ENCODE measurements around the gene MBLAC2.

Gene MBLAC2

DNA sequence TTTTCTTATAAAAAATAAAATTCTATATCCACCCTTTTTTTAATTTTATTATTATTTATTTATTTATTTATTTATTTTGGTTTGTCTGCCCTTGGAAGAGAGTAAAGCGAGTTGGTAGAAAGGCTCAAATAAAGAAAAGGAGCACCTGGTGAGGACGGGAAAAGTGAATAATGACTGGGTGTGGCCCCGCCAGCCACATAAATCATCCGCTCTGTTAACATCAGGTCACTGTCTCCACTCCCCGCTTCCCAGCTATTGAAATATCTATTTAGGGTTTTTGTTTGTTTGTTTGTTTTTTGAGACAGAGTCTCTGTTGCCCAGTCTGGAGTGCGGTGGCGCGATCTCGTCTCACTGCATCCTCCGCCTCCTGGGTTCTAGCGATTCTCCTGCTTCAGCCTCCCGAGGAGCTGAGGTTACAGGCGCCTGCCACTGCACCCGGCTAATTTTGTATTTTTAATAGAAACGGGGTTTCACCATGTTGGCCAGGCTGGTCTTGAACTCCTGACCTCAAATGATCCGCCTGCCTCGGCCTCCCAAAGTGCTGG lies 937 bp upstream of the MBLAC2 start:
- no peak for DNase-seq
- H3K36me3 ChIP-seq = no peaks in the 10 kb centered on the region
- H3K27me3 ChIP-seq = no peaks in the 10 kb centered on the region
- no peaks in the 10 kb centered on the region for H3K9me3 ChIP-seq
- no peaks in the 10 kb centered on the region for H3K4me1 ChIP-seq
- TF ChIP-seq CTCF (IDR thresholded peaks at IDR 0.05; ENCODE audit: low read depth, low read length) = no peak
- H3K4me3 ChIP-seq (ENCODE audit: low read depth, low read length) = peak overlapping the region; percentile 86

- DNase-seq = peak; percentile 34
- no peak for TF ChIP-seq CTCF (IDR thresholded peaks at IDR 0.05; ENCODE audit: low read depth, low read length)
- peak overlapping the region; percentile 86 for H3K4me3 ChIP-seq (ENCODE audit: low read depth, low read length)
- no peaks in the 10 kb centered on the region for H3K9me3 ChIP-seq
- no peaks in the 10 kb centered on the region for H3K27me3 ChIP-seq
- H3K4me1 ChIP-seq = no peaks in the 10 kb centered on the region
- H3K36me3 ChIP-seq = no peaks in the 10 kb centered on the region
These were observed 956 bp downstream of the MBLAC2 start for GRCh38 chr5:90473396-90474234.

DNA sequence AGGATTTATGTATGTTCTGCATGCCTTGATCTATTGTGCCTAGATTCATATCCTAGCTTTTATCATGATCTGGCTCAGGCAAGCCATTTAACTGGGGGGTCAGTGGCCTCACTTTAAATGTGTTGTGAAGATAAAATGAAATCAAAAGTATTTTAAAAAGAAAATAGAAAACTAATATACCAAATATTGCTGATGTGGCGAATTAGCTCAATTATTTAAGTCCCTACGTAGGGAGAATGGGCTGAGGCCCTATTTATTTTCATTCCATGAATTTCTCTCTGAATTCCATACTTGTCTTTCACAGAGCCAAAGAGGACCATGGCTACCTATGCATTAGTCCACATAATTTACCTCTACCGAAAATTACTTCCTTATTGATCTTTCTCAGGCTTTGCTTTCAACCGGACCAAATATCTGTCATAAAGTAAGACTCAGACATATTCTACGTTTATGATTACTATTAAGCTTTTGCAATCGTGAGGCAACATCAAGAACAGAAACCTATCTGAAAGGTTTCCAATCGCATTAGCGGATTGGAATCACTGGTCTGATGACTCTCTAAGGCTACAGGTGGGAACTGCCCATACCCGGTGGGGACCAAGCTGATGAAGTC lies 1.7 kb downstream of the MBLAC2 start:
- no peaks in the 10 kb centered on the region for H3K27me3 ChIP-seq
- no peak for TF ChIP-seq CTCF (IDR thresholded peaks at IDR 0.05; ENCODE audit: low read depth, low read length)
- H3K4me3 ChIP-seq (ENCODE audit: low read depth, low read length) = peak overlapping the region; percentile 86
- H3K36me3 ChIP-seq = no peaks in the 10 kb centered on the region
- DNase-seq = no peak
- no peaks in the 10 kb centered on the region for H3K4me1 ChIP-seq
- no peaks in the 10 kb centered on the region for H3K9me3 ChIP-seq

GRCh38 chr5:90461288-90461687 lies 13.3 kb downstream of the MBLAC2 start:
- no peaks in the 10 kb centered on the region for H3K9me3 ChIP-seq
- no peaks in the 10 kb centered on the region for H3K36me3 ChIP-seq
- no peak overlapping the region for H3K4me3 ChIP-seq (ENCODE audit: low read depth, low read length)
- no peak for DNase-seq
- no peaks in the 10 kb centered on the region for H3K27me3 ChIP-seq
- H3K4me1 ChIP-seq = no peaks in the 10 kb centered on the region; the same call in 1 of the 2 replicates
- TF ChIP-seq CTCF (IDR thresholded peaks at IDR 0.05; ENCODE audit: low read depth, low read length) = no peak

GRCh38 chr5:90446961-90447360 lies 27.6 kb downstream of the MBLAC2 start:
- Histone ChIP-seq H3K9me3 (no peaks in the 10 kb centered on the region), H3K4me3 (ENCODE audit: low read depth, low read length) (no peak overlapping the region), H3K36me3 (no peaks in the 10 kb centered on the region), H3K4me1 (no peaks in the 10 kb centered on the region), H3K27me3 (no peaks in the 10 kb centered on the region)
- DNase-seq = no peak
- TF ChIP-seq CTCF (IDR thresholded peaks at IDR 0.05; ENCODE audit: low read depth, low read length) = no peak

DNA sequence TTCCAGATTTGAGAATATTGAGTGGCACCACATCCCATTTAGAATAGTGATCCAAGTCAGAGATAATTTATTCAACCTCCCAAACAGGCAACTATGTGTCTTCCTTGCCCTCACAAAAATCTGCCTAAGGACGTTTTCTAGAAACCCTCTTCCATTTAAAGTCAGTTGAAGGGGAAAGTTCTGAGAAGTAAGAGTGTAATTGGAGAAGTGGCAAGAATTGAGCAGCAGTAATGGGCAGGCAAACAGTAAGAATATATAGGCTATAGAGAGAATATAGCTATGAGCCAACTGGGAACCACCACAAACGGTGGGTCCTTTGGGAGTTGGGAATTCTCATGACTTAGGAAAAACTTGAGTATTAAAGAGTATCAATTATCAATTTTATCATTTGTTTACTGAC lies 33.9 kb downstream of the MBLAC2 start:
- peaks cover 3% of the 10 kb centered on the region; the same call in 1 of the 2 replicates for H3K27me3 ChIP-seq

More for the DNA sequence above, 33.9 kb downstream of the MBLAC2 start:
- DNase-seq = no peak
- TF ChIP-seq CTCF (IDR thresholded peaks at IDR 0.05; ENCODE audit: low read depth, low read length) = no peak
- Histone ChIP-seq H3K4me1 (peaks cover 11% of the 10 kb centered on the region), H3K36me3 (no peaks in the 10 kb centered on the region), H3K4me3 (ENCODE audit: low read depth, low read length) (no peak overlapping the region), H3K9me3 (no peaks in the 10 kb centered on the region)
